A673 (cell line): ENCODE measurements around the gene CAMSAP1. TPM values are rescaled to one million over a fixed set of nuclear protein-coding genes. Genes with fewer than 3 reads are reported as not detected.

Experiments
- BruUV-seq: library from RNA; stranded (reverse); fragments of 400-500 nt; replicated peaks from 2 replicates; lab custom pipeline; 2021; lab: Mats Ljungman, UMichigan
- CTCF ChIA-PET: fragments of 300-600 bp; sonication (Branson Sonifier 250); formaldehyde crosslinking; loops from one replicate; lab custom pipeline; 2022; ENCODE audit warnings: antibody characterized with exemption; lab: Charles Lee
- POLR2A ChIA-PET: fragments of 300-600 bp; sonication (Branson Sonifier 250); formaldehyde crosslinking; loops from one replicate; lab custom pipeline; 2022; ENCODE audit warnings: antibody characterized with exemption; ENCODE audit not compliant: low non-redundant PET; lab: Charles Lee
- DNase-seq: peaks from one replicate; pipeline ENCODE4 v3.0.0-alpha.2; 2015; ENCODE audit warnings: low spot score
- H3K27ac ChIP-seq: fragments of 200-600 bp; sonication (generic); 2 replicates; pipeline ENCODE4 v1.5.1; 2016; ENCODE audit warnings: mixed run types, low read depth, mild to moderate bottlenecking, mixed read lengths, antibody characterized with exemption, low read length; ENCODE audit not compliant: poor library complexity, severe bottlenecking
- H3K27me3 ChIP-seq: fragments of 200-600 bp; sonication (generic); replicated peaks from 2 replicates; pipeline ENCODE4 v1.6.1; 2017; ENCODE audit warnings: mixed run types, low read depth, mild to moderate bottlenecking, mixed read lengths, antibody characterized with exemption, low read length; ENCODE audit not compliant: insufficient read depth, poor library complexity
- H3K36me3 ChIP-seq: fragments of 200-600 bp; sonication (generic); 2 replicates; pipeline ENCODE4 v1.6.1; 2016; ENCODE audit warnings: mixed run types, mild to moderate bottlenecking, mixed read lengths, antibody characterized with exemption, low read length; ENCODE audit not compliant: insufficient read depth, poor library complexity, severe bottlenecking
- H3K4me1 ChIP-seq: fragments of 200-600 bp; sonication (generic); 2 replicates; pipeline ENCODE4 v1.6.1; 2017; ENCODE audit warnings: mixed run types, mild to moderate bottlenecking, mixed read lengths, antibody characterized with exemption, low read length; ENCODE audit not compliant: insufficient read depth, poor library complexity, severe bottlenecking
- H3K4me3 ChIP-seq: fragments of 200-600 bp; sonication (generic); 2 replicates; pipeline ENCODE4 v1.5.1; 2016; ENCODE audit warnings: low read depth, mixed run types, mild to moderate bottlenecking, mixed read lengths, low read length; ENCODE audit not compliant: poor library complexity, severe bottlenecking
- H3K9me3 ChIP-seq: fragments of 200-600 bp; sonication (generic); 2 replicates; pipeline ENCODE4 v1.6.1; 2016; ENCODE audit warnings: mixed run types, low read depth, mild to moderate bottlenecking, mixed read lengths, antibody characterized with exemption, low read length; ENCODE audit not compliant: poor library complexity, severe bottlenecking
- EZH2 ChIP-seq: fragments of 200-600 bp; sonication (generic); IDR thresholded peaks from 2 replicates; pipeline ENCODE4 v1.6.1; 2017; ENCODE audit warnings: borderline replicate concordance, low read depth, mild to moderate bottlenecking, mixed read lengths, antibody characterized with exemption, low read length; ENCODE audit not compliant: poor library complexity, severe bottlenecking
- intact Hi-C: fragments of 100-400 bp; cut with micrococcal nuclease; formaldehyde crosslinking; loops from one replicate; pipeline ENCODE4 v1.10.0; 2022; ENCODE audit not compliant: unreplicated experiment
- total RNA-seq: library from RNA; stranded (reverse); gene quantifications from 2 replicates; pipeline ENCODE4 v1.2.3, GENCODE V29; 2021
- TF ChIP-seq, protein P1 (sequence below): fragments of 300-800, 200-600 bp; sonication (generic); conservative IDR thresholded peaks from 2 replicates; pipeline ENCODE4 v1.5.1; 2017; ENCODE audit warnings: low read depth, mild to moderate bottlenecking, antibody characterized with exemption, low read length, moderate library complexity, mixed read lengths

CAMSAP1 gene
- total RNA-seq, 1 experiment from 2014 or later: 52.3 TPM

GRCh38 chr9:135769489-135770202 is 137.7 kb downstream of the CAMSAP1 start:
- no peak overlapping the region for H3K27ac ChIP-seq
- no peak overlapping the region for H3K4me3 ChIP-seq
- no peaks in the 10 kb centered on the region for H3K9me3 ChIP-seq
- CTCF ChIA-PET: no interaction called here
- no peaks in the 10 kb centered on the region for H3K4me1 ChIP-seq
- TF ChIP-seq, protein P1, sequence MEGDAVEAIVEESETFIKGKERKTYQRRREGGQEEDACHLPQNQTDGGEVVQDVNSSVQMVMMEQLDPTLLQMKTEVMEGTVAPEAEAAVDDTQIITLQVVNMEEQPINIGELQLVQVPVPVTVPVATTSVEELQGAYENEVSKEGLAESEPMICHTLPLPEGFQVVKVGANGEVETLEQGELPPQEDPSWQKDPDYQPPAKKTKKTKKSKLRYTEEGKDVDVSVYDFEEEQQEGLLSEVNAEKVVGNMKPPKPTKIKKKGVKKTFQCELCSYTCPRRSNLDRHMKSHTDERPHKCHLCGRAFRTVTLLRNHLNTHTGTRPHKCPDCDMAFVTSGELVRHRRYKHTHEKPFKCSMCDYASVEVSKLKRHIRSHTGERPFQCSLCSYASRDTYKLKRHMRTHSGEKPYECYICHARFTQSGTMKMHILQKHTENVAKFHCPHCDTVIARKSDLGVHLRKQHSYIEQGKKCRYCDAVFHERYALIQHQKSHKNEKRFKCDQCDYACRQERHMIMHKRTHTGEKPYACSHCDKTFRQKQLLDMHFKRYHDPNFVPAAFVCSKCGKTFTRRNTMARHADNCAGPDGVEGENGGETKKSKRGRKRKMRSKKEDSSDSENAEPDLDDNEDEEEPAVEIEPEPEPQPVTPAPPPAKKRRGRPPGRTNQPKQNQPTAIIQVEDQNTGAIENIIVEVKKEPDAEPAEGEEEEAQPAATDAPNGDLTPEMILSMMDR: no peak
- no peak for TF ChIP-seq EZH2
- BruUV-seq: no TSS peak
- POLR2A ChIA-PET: no interaction called here
- DNase-seq: no peak
- no peaks in the 10 kb centered on the region for H3K36me3 ChIP-seq
- intact Hi-C loops: no loop called here
- no peaks in the 10 kb centered on the region for H3K27me3 ChIP-seq

DNA sequence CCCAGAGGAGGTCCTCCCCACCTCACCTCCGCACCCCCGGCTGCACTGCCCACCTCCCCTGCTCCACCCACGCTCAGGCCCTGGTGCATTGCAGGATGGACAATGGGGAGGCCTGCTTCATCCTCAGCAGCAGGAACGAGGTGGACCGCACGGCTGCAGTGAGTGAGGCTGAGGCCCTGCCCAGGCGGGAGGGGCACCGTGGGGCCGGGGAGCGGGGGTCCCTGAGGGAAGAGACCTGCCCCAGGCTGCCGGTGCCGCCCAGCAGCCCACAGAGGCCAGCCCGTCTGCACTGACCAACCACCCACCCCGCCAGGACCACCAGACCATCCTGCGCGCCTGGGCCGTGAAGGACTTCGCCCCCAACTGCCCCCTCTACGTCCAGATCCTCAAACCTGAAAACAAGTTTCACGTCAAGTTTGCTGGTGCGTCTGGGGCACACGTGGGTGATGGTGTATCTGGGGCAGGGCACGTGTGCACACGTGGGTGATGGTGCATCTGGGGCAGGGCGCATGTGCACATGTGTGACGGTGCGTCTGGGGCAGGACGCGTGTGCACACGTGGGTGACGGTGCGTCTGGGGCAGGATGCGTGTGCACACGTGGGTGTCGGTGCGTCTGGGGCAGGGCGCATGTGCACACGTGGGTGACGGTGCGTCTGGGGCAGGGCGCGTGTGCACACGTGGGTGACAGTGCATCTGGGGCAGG is 138.7 kb downstream of the CAMSAP1 start:
- ChIA-PET CTCF (no interaction called here), POLR2A (no interaction called here)
- Histone ChIP-seq H3K4me3 (no peak overlapping the region), H3K9me3 (no peaks in the 10 kb centered on the region), H3K36me3 (no peaks in the 10 kb centered on the region), H3K27me3 (no peaks in the 10 kb centered on the region), H3K27ac (no peak overlapping the region), H3K4me1 (no peaks in the 10 kb centered on the region)
- no peak for TF ChIP-seq EZH2
- TF ChIP-seq, protein P1: no peak
- BruUV-seq: no TSS peak
- no peak for DNase-seq
- intact Hi-C loops: no loop called here

- H3K4me3 ChIP-seq: no peak overlapping the region
- TF ChIP-seq EZH2: no peak
- TF ChIP-seq, protein P1: no peak
- no peak for DNase-seq
- H3K36me3 ChIP-seq: no peaks in the 10 kb centered on the region
- BruUV-seq: no TSS peak
- no peaks in the 10 kb centered on the region for H3K4me1 ChIP-seq
- intact Hi-C loops: no loop called here
- H3K27me3 ChIP-seq: no peaks in the 10 kb centered on the region
- H3K27ac ChIP-seq: no peak overlapping the region
- H3K9me3 ChIP-seq: no peaks in the 10 kb centered on the region
- ChIA-PET POLR2A (no interaction called here), CTCF (no interaction called here)
Observed at GRCh38 chr9:135766707-135767106, 140.6 kb downstream of the CAMSAP1 start.
